ENCODE data around the gene PDGFRB. TPM values are rescaled to one million over a fixed set of nuclear protein-coding genes. Genes with fewer than 3 reads are reported as not detected.

PDGFRB gene
- total RNA-seq, 1 experiment from 2014 or later: 1.8 TPM

DNA sequence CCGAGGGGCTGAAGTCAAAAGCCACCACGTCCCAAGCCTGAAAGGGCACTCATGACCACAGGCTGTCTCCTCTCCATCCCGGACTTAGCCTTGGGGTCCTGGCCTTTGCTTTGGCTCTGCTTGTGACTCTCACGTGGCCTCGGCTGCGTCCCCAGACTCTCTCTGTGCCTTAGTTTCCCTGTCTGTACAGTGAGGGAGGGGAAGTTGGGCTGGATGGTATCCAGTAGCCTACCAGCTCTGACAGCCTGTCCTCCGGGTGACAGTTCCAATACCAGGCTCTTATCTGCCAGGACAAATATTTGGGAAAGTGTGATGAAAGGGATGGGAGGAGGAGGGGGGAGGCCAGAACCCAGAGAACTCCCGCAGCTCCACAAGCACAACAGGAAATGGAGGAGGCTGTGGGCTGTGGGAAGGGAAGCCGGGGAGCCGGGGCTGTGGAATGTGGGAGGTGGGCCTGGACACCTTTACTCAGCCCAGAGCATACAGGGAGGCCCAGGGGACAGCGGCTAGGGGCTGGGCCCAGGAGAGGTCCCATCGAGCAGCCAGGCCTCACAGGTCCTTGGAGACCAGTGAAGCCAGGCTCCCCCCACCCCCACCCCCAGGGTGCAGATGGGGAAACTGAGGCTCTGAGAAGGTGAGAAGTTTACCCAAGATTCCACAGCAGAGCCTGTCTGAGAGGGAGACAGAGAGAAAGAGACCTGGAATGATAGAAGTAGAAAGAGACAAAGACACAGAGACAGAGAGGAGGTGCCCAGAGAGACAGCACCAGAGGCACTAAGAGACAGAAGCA is 18.3 kb downstream of the PDGFRB start:
- ChIA-PET POLR2A (no interaction called here), CTCF (interaction anchor here (0.9 kb wide), 1 partner anchor 299 kb away, joined by 3 read pairs; no protein-coding TSS in a partner anchor)
- TF ChIP-seq, protein P1, sequence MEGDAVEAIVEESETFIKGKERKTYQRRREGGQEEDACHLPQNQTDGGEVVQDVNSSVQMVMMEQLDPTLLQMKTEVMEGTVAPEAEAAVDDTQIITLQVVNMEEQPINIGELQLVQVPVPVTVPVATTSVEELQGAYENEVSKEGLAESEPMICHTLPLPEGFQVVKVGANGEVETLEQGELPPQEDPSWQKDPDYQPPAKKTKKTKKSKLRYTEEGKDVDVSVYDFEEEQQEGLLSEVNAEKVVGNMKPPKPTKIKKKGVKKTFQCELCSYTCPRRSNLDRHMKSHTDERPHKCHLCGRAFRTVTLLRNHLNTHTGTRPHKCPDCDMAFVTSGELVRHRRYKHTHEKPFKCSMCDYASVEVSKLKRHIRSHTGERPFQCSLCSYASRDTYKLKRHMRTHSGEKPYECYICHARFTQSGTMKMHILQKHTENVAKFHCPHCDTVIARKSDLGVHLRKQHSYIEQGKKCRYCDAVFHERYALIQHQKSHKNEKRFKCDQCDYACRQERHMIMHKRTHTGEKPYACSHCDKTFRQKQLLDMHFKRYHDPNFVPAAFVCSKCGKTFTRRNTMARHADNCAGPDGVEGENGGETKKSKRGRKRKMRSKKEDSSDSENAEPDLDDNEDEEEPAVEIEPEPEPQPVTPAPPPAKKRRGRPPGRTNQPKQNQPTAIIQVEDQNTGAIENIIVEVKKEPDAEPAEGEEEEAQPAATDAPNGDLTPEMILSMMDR (IDR thresholded peaks at IDR 0.05): no peak
- TF ChIP-seq TCF7L2 (IDR thresholded peaks at IDR 0.05; ENCODE audit: low read depth, low read length): no peak
- TF ChIP-seq, protein P2, sequence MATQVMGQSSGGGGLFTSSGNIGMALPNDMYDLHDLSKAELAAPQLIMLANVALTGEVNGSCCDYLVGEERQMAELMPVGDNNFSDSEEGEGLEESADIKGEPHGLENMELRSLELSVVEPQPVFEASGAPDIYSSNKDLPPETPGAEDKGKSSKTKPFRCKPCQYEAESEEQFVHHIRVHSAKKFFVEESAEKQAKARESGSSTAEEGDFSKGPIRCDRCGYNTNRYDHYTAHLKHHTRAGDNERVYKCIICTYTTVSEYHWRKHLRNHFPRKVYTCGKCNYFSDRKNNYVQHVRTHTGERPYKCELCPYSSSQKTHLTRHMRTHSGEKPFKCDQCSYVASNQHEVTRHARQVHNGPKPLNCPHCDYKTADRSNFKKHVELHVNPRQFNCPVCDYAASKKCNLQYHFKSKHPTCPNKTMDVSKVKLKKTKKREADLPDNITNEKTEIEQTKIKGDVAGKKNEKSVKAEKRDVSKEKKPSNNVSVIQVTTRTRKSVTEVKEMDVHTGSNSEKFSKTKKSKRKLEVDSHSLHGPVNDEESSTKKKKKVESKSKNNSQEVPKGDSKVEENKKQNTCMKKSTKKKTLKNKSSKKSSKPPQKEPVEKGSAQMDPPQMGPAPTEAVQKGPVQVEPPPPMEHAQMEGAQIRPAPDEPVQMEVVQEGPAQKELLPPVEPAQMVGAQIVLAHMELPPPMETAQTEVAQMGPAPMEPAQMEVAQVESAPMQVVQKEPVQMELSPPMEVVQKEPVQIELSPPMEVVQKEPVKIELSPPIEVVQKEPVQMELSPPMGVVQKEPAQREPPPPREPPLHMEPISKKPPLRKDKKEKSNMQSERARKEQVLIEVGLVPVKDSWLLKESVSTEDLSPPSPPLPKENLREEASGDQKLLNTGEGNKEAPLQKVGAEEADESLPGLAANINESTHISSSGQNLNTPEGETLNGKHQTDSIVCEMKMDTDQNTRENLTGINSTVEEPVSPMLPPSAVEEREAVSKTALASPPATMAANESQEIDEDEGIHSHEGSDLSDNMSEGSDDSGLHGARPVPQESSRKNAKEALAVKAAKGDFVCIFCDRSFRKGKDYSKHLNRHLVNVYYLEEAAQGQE (IDR thresholded peaks at IDR 0.05; ENCODE audit: insufficient read depth in 1 of 2, low read depth in 2 of 2, low read length in 1 of 2): no peak
- no peak for TF ChIP-seq POLR2AphosphoS5 (IDR thresholded peaks at IDR 0.05; ENCODE audit: low read depth, low read length)
- TF ChIP-seq SIN3A (IDR thresholded peaks at IDR 0.05; ENCODE audit: borderline replicate concordance, insufficient read depth, low read depth, low read length): no peak
- DNase-seq (ENCODE audit: low read depth, low spot score): no peak
- intact Hi-C loops (cut with micrococcal nuclease; ENCODE audit: unreplicated experiment): no loop called here
- Histone ChIP-seq H3K4me3 (ENCODE audit: low read depth in 2 of 2, low read length in 2 of 2) (no peak overlapping the region), H3K4me1 (ENCODE audit: control insufficient read depth, insufficient read depth, low read length) (peaks cover 24% of the 10 kb centered on the region), H3K36me3 (ENCODE audit: control insufficient read depth, insufficient read depth, low read length) (no peaks in the 10 kb centered on the region), H3K27me3 (ENCODE audit: control insufficient read depth, insufficient read depth, low read length) (no peaks in the 10 kb centered on the region), H3K27ac (ENCODE audit: low read length) (no peak overlapping the region), H3K9me3 (ENCODE audit: control insufficient read depth, insufficient read depth, low read depth, low read length) (no peaks in the 10 kb centered on the region)
- BruUV-seq (replicated peaks): no TSS peak
- in situ Hi-C loops (cut with HindIII; ENCODE audit: low pct_unique_long_range_greater_than_20kb, low sequenced_read_pairs): no loop called here
- no peak for ATAC-seq

DNA sequence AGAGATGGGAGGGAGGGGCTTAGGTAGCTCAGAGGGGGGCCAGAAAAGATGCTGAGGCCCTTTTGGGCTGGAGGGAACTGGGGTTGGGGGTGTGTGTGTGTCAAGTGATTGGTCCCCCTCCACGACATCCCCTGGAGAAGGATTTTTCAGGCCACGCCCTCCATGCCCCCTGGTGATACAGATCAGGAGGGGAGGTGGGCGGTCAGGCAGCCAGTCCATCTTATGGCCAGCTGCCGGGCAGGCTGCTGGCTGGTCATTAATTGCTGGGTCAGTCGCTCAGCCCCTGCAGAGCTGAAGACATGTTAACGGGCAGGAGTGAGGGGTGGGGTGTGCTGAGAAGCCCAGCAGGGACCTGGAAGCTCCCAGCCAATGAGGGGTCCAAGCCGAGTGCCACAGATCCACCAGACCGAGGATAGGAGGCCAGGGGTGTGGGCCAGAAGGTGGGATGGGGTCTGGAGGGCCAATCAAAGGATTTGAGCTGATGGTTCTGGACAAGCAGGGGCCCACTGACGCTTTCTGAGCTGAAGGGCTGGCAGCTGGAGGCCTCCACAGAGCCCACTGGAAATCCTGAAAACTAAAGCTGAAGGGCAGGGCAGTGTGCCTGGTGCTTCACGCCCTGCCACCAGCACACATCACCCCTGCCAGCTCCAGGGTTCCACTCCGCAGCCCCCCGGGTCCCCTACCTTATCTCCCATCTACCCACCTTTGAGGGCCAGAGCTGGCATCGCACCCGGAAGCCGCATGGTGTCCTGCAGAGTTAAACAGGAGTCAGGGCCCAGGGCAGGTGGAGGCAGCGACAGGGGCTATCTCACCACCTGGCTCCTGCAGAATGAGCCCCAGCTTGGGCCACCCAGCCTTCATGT is 19.1 kb downstream of the PDGFRB start:
- Histone ChIP-seq H3K27me3 (ENCODE audit: control insufficient read depth, insufficient read depth, low read length) (no peaks in the 10 kb centered on the region), H3K27ac (ENCODE audit: low read length) (no peak overlapping the region), H3K9me3 (ENCODE audit: control insufficient read depth, insufficient read depth, low read depth, low read length) (no peaks in the 10 kb centered on the region), H3K36me3 (ENCODE audit: control insufficient read depth, insufficient read depth, low read length) (no peaks in the 10 kb centered on the region), H3K4me1 (ENCODE audit: control insufficient read depth, insufficient read depth, low read length) (peaks cover 18% of the 10 kb centered on the region), H3K4me3 (ENCODE audit: low read depth in 2 of 2, low read length in 2 of 2) (no peak overlapping the region)
- ATAC-seq: no peak
- CTCF ChIA-PET: interaction anchor here (0.9 kb wide), 1 partner anchor 300 kb away, joined by 3 read pairs; no protein-coding TSS in a partner anchor
- intact Hi-C loops (cut with micrococcal nuclease; ENCODE audit: unreplicated experiment): no loop called here
- TF ChIP-seq POLR2AphosphoS5 (IDR thresholded peaks at IDR 0.05; ENCODE audit: low read depth, low read length): no peak
- TF ChIP-seq, protein P2 (IDR thresholded peaks at IDR 0.05; ENCODE audit: insufficient read depth in 1 of 2, low read depth in 2 of 2, low read length in 1 of 2): no peak
- TF ChIP-seq TCF7L2 (IDR thresholded peaks at IDR 0.05; ENCODE audit: low read depth, low read length): no peak
- TF ChIP-seq, protein P1 (IDR thresholded peaks at IDR 0.05): no peak
- TF ChIP-seq SIN3A (IDR thresholded peaks at IDR 0.05; ENCODE audit: borderline replicate concordance, insufficient read depth, low read depth, low read length): no peak
- POLR2A ChIA-PET: interaction anchor here (0.9 kb wide), 1 partner anchor 216 kb away, joined by 3 read pairs; no protein-coding TSS in a partner anchor
- DNase-seq (ENCODE audit: low read depth, low spot score): no peak
- in situ Hi-C loops (cut with HindIII; ENCODE audit: low pct_unique_long_range_greater_than_20kb, low sequenced_read_pairs): no loop called here
- BruUV-seq (replicated peaks): no TSS peak
